Measurements from ENCODE around the gene SMURF2. TPM values are rescaled to one million over a fixed set of nuclear protein-coding genes. Genes with fewer than 3 reads are reported as not detected.

SMURF2 gene
- total RNA-seq, 4 donors from 2014 or later, result 13.2 to 21.0 (median 20.5) TPM

DNA sequence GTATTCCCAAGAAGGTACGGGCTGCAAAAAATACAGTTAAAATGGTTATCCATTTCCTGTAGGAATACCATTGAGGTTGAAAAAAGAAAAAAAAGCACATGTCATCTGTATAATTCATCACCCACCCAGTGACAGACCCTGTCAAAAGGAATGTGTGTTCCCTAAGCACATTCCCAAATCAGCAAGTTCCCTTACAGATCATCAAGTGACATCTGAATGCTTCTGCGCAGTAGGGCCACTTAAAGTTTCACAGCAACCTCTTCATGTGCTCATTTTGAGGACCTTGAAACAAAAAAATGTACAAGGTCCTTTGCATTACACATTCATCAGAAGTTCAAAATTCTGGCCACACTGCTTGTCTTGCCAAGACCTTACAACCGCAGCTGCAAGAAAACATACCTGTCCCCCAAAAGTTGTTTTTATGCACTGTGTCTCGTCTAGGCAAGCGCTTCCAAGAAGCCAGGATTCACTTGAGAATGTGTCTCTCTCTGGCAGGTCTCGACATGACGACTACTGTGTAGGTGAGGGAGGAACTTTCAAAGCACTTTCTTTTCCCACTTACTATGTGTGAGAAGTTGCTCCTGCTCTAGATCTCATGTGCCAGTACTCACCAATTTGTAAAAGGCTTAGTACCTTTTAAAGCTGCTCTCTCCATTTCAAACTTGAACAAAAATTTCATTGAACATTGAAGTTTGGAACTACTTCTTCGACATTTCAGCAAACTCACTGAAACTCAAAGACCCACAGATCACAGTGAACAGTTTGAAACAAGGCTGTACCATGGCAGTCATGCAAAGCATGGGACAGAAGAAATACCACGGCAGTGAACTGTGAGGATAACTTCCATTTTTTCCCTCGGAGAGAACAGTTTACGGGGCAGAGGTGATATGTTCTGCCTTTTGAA lies 161.0 kb downstream of the SMURF2 start:
- no peak for DNase-seq (ENCODE audit: low spot score in 2 of 2)
- TF ChIP-seq CTCF (IDR thresholded peaks at IDR 0.05) (no peak), POLR2A (IDR thresholded peaks at IDR 0.05) (no peak)
- no peak overlapping the region for H3K4me3 ChIP-seq (ENCODE audit: low read depth, poor library complexity, severe bottlenecking)
- 58 to 59% methylated on average over 11 of the region's 11 CpGs for WGBS, 2 donors
- intact Hi-C loops (cut with DNase I; ENCODE audit: low total_unique reads), result no loop called here

DNA sequence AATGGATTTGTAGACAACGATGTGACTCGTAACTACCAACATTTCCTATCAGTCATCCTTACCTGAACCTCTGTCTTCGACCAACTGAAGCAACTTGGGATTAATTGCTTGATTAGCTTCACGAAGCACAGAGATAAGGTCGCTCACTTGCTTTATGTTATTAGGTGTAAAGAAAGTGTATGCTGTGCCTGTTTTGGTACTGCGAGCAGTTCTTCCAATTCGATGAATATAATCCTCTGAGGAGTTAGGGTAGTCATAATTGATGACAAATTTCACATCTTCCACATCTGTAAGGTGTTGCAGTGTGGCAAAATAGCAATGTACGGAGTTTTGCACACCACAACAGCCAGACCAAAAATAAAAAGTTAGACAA lies 161.6 kb downstream of the SMURF2 start:
- no peak for DNase-seq (ENCODE audit: low spot score in 2 of 2)
- intact Hi-C loops (cut with DNase I; ENCODE audit: low total_unique reads), result no loop called here
- 86 to 89% methylated on average over 8 of the region's 8 CpGs for WGBS, 2 donors
- TF ChIP-seq POLR2A (IDR thresholded peaks at IDR 0.05) (no peak), CTCF (IDR thresholded peaks at IDR 0.05) (no peak)
- H3K4me3 ChIP-seq (ENCODE audit: low read depth, poor library complexity, severe bottlenecking), result no peak overlapping the region

DNA sequence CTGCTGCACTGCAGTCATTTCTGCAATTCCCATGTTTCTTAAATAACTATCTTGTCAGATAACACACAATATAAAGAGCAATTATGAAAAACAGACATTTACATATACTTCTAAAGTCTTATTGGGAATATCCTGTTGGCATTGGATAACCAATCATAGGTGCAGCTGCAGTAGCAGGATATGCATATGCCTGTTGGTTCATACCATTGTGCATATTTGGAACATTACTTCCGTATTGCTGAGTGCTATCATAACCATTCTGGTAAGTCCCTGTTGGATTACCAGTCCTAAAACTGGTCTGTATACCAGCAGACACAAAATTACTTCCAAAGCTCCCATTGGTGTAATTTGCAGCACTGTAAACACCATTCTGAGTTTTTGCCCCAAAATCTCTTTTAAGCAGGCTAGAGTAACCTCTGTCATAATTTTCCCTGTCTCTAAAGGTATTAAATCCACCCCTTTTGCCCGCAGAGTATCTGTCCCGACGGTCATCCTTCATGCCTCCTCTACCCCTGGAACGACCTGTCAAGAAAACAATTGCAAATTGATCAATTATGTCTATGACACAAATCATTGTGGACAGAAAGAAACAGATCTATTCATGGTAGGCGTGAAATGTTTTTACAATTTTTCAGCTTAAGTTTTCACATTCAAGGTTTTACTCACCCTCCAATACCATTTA lies 162.2 kb downstream of the SMURF2 start:
- H3K4me3 ChIP-seq (ENCODE audit: low read depth, poor library complexity, severe bottlenecking), result no peak overlapping the region
- TF ChIP-seq CTCF (IDR thresholded peaks at IDR 0.05) (no peak), POLR2A (IDR thresholded peaks at IDR 0.05) (no peak)
- no peak for DNase-seq (ENCODE audit: low spot score in 2 of 2)
- intact Hi-C loops (cut with DNase I; ENCODE audit: low total_unique reads), result no loop called here
- 80 to 84% methylated on average over 6 of the region's 6 CpGs for WGBS, 2 donors

DNA sequence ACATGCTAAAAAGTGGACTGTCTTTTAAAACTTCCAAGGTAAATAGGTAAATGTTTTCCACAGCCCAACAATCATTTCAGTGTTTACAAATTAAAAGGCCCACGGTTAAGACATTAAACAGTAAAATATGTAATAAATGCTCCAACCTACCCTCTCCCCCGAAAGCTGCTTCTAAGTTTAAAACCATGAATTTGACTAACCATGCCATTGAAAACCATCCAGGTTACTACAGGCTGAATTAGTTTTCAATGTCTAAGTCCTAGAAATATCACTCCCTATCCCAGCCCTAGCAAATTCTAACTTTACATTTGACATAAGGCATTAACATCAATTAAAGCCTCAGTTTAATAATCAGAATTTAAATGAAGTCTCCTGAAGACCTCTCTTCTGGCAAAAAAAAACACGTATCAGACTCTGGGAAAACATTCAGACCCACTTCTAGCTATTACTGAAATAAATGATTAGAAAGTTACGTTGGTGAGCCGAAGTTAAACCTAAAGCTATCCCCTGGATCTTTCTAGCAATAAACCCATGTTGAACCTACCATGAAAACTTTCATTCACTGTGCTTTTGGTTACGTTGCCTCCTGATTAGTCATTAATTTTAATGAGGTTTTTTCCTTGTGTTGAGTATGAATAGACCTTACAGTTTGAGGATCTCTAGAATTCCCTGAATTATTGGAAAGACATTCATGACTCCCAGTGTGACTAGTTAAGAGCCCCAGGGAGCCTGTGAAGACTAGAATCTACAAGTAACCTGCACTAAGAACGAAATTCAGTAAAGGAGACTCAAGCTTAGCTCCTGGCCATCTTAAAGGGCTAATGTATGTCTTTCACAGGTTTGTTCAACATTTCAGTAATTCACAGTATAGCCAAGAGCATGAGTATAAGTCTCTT lies 163.6 kb downstream of the SMURF2 start:
- no peak for DNase-seq (ENCODE audit: low spot score in 2 of 2)
- TF ChIP-seq CTCF (IDR thresholded peaks at IDR 0.05) (no peak), POLR2A (IDR thresholded peaks at IDR 0.05) (no peak)
- no peak overlapping the region for H3K4me3 ChIP-seq (ENCODE audit: low read depth, poor library complexity, severe bottlenecking)
- WGBS, 2 donors, result 59 to 63% methylated on average over 7 of the region's 7 CpGs
- intact Hi-C loops (cut with DNase I; ENCODE audit: low total_unique reads), result no loop called here

DNA sequence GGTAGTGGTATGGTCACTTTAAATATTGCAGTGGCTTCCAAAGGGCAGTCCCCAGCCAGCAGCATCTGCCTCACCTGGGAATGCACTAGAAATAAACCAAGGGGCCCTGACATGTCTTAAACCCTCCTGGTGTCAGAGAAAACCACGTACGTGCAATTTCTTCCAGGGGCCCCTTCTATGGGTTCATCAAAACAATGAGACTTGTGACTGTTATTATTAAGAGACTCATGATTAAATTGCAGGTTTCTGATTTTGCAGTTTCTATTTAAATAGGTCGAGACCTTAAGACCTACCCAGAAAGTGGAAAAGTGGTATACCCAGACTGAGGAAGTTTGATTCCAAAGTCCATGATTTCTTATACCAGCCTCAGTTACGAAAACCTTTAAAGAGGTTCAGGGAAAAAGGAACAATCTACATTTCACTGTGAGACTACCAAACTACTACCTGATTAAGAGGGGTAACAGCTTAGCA lies 164.5 kb downstream of the SMURF2 start:
- 53 to 65% methylated on average over 4 of the region's 4 CpGs for WGBS, 2 donors
- intact Hi-C loops (cut with DNase I; ENCODE audit: low total_unique reads), result no loop called here
- no peak overlapping the region for H3K4me3 ChIP-seq (ENCODE audit: low read depth, poor library complexity, severe bottlenecking)
- no peak for TF ChIP-seq POLR2A (IDR thresholded peaks at IDR 0.05)
- no peak for TF ChIP-seq CTCF (IDR thresholded peaks at IDR 0.05)
- no peak for DNase-seq (ENCODE audit: low spot score in 2 of 2)
